ENCODE data around the gene ST8SIA1.

ST8SIA1 gene

GRCh38 chr12:22329621-22330020 is 4.9 kb downstream of the ST8SIA1 start:
- no peak for DNase-seq

GRCh38 chr12:22325218-22325617 is 9.3 kb downstream of the ST8SIA1 start:
- DNase-seq = no peak

DNA sequence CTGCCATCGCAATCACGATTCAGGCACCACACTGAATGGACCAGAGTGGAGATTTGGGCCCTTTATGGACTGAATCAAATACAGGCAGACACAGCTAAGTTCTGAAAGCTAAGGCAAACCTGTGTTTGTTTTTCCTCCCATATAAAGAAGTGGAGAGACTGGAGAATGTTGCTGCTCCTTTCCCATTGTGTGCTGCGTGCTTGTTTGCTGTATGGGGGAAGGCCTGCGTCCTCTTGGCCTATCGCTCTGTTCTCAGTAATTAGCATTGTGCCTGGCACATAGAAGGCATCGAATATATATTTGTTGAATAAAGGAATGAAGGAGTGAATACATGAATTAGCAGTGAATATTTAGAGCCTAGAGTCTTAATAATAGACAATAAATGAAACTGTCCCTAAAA is 12.4 kb downstream of the ST8SIA1 start:
- no peak for DNase-seq

- DNase-seq = no peak
These were observed 12.9 kb downstream of the ST8SIA1 start for GRCh38 chr12:22321638-22322037.

GRCh38 chr12:22321018-22321605 is 13.4 kb downstream of the ST8SIA1 start:
- DNase-seq = no peak

DNA sequence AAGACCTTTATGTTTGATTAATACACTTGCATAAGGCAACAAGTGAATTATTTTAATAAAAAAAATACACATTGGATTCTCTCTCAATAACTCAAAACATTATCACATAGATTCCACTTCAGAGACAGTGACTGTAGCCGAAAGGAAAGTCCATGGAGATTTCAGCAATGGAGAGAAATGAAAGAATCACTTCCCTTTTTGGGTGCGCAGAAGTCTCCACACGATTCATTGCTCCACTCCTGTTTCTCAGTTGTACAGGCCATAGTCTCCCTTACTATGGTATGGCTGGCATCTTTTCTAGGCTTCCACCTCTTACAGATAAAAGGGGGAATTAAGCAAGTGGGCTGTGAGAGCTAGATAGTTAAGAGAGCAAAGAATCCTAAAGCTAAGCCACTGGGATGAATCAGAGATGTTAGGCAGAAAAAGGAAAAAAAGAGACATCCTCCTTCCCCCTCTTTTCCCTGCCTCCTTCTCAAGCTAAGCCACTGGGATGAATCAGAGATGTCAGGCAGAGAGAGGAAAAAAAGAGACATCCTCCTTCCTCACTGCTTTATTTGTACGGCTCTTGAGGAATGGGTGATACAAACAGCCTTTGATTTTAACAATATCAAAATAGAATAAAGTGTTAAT is 16.3 kb downstream of the ST8SIA1 start:
- DNase-seq = no peak

DNA sequence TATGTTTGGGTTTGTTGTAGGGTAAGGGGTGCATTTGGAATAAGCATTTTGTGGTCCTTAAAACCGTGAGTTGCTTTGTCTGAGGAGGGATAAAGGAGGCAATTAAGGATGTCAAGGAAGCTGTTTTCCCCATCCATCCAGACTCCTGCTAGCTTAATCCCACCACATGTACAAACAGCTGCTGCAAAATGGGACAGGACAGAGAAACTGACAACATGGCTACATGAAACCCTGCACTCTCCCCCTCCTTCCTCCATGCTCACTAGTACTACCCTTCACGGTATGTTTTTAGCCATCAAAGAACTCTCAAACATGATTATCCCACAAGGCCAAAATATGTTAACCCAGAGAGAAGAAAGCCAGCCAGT is 20.6 kb downstream of the ST8SIA1 start:
- DNase-seq = no peak

GRCh38 chr12:22313286-22313962 is 21.1 kb downstream of the ST8SIA1 start:
- no peak for DNase-seq

GRCh38 chr12:22312336-22312735 is 22.2 kb downstream of the ST8SIA1 start:
- no peak for DNase-seq

DNA sequence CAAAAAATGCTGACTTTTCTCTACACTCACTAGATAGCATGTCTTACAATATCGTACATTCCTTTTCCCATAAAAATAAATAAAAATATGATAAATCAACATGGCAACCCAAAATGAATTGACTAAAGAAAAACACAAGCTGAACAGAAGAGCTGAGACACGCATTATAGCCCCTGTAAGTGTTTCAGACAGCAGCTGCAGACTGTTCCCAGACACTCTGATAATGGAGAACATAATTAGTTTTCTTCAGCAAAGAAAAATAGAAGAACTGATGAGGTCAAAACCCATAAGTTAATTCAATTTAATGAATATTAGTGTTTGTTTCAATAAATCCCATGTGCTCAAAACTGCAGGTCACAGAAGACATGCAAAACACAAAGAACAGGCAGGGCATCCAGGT is 23.8 kb downstream of the ST8SIA1 start:
- DNase-seq = no peak

GRCh38 chr12:22310275-22310674 is 24.2 kb downstream of the ST8SIA1 start:
- no peak for DNase-seq

DNA sequence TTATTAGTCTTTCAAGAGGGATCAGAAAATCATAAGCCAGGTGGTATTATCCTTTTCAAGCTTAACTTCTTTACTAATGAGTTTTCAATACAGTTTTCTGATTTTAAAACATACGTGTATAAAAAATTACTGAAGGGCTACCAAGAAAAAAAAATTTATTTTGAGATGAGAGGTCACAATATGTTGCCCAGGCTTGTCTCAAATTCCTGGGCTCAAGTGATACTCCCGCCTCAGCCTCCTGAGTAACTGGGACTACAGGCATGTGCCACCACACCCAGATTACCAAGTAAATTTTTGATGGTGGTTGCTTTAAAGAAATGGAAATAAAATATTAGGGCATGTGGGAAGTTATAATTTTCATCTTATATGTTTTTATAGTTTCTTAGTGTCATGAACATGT is 26.7 kb downstream of the ST8SIA1 start:
- no peak for DNase-seq

DNA sequence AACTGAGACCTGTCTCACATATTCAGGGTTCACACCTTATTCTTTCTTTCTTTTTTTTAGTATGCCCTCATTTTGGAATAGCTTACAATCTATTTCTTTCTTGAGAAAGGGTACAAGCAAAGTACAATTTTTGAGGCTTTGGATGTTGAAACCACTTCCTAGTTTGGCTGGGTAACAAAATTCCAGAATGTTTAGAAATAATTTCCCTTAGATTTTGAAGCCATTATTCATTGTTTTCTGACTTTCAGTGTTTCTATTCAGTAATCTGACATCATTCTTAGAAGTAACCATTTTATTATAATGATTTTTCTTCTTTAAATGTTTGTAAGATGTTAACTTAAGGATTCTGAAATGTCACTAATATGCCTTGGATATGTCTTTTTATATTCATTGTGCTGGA is 28.2 kb downstream of the ST8SIA1 start:
- no peak for DNase-seq

GRCh38 chr12:22304341-22304740 is 30.2 kb downstream of the ST8SIA1 start:
- DNase-seq = no peak

DNA sequence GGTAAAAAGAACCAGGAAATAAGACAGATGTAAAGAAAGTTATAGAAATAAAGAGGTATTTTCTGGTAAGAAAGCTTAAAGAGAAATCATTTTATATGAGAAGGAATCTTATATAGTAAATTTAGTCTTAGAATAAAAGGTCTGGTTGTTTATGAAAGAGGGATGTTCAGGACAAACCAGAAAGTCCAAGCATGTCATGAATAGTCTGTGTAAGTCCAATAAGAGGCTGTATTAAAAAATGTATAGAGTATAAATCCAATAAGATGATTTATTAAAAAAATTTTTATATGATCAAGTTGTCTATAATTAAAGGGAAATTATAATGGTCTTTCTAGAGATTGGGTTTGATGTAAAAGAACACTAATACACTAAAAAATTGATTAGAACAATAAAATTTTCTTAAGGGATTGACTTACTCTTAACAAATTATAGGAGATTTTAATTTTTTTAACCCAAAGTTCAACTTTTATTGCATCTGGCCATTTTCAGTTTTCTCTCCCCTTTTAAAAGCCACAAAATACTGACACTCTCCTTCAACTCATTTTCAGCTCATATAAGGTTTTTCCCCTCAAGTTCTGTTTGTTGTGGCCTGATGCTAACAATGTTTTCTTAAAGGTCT is 35.1 kb downstream of the ST8SIA1 start:
- no peak for DNase-seq

- no peak for DNase-seq
These were observed 45.3 kb downstream of the ST8SIA1 start for GRCh38 chr12:22289250-22289649.

DNA sequence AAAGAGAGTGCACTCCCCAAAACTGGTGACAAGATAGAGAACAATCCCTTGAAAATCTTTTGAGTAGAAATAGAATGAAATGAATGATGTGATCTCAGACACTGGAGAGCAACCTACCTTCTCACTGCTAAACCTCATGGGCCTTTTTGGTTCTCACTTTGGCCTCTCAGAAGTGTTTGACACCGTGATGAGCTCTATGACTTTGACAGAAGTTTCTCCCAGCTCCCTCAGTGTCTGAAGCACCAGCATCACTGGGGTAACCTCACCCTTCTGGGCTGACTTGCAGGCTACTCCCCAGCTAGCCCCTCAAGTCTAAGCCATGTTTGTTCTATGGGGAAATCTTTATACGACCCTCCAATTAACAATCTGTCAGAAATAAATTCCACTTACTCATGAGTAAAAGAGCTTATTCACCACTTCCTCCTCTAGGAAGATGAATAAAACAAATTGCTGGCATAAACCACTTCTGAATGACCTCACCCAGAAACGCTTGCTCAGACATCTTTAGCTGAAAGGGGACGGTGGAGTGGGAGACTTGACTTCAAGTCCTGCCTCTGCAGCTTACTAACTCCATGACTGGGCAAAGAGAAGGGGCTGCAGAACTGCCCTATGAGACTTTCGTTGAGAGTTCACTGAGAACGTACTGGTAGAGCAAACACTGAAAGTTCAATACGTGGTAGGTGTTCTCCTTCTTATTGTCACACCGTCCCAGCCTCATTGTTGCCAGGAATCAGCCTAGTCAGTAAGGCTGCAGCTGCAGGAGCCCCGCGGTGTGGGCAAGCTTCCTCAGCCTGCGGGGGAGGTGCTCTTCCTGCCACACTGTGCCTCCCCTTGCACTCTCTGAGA is 46.5 kb downstream of the ST8SIA1 start:
- no peak for DNase-seq

DNA sequence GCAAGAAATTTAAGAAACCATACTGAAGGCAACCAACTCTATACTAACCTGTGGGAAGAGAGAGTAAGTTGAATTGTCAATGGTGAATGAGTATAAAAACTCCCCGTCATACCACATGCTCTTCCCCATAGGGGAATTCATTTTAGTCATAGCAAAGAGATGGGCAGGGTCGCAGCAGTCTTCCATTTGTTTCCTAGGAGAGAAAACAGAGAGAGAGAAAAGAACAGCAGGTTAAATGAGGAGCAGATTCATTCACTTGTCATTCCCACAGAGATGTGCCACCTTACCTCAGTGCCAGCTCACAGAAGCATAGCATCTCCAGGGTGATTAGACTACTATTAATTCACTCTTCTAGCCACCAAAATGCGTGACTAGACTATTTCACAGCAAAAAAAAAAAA is 47.4 kb downstream of the ST8SIA1 start:
- no peak for DNase-seq

DNA sequence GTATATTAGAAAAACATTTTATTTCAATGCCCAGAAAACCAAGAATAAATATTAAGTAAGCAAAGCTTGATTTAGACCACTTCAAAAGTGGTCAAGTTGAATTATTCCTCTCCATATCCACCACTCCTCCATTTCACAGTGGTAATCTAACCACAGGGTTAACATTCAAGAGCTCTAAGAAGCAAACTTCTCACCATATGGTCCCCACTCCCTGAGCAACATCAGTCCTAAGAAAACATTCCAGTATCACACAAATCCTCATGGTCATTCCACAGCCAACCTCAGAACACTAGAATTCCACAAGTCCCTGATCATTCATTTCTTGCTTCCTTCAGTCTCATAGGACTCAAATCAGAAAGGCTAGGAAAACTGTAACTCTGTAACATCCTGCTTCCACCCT is 47.9 kb downstream of the ST8SIA1 start:
- no peak for DNase-seq

- no peak for DNase-seq
These were observed 48.7 kb downstream of the ST8SIA1 start for GRCh38 chr12:22285846-22286245.

GRCh38 chr12:22284871-22285270 is 49.6 kb downstream of the ST8SIA1 start:
- no peak for DNase-seq

- no peak for DNase-seq
These were observed 51.0 kb downstream of the ST8SIA1 start for GRCh38 chr12:22283508-22283907.

DNA sequence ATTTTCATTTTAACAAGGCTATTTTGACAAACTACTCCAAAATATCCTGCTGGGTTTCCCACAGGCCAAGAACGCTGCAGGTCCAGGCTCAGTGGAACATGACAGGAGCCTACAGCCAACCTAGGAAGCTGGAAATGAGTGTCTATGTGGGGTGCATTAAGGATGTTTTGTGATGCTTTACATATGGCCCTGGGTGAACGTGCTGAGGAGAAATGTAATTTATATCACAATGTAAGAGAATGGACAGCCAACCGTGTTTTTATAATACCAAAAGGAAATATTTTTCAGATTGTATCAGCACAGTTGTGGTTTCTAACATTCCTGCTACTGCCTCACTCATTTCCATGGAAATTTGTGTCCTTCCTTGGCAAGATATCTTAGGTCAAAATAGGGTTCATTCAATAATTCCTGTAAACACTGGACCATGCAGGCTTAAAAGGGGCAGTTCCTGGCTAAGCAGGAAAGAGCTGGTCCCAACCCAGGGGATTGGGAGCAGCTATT is 51.5 kb downstream of the ST8SIA1 start:
- DNase-seq = no peak
